Activated T-helper 1 cell treated with Interleukin-2 at 50 U/mL for 16 hours (primary cell): Measurements from ENCODE around the gene SGCD.
"Not testable (repeated sequence)": the region's sequence is repeated elsewhere in the genome, so short reads cannot be mapped to it uniquely, and the experiment has no call there.

Experiments
- DNase-seq: peaks from one replicate; pipeline ENCODE4 v3.0.0-alpha.2; 2020; ENCODE audit warnings: low read depth

The SGCD gene

GRCh38 chr5:156631005-156631404, 304.0 kb downstream of the SGCD start:
- no peak for DNase-seq

GRCh38 chr5:156634301-156634700, 307.3 kb downstream of the SGCD start:
- DNase-seq: no peak

- DNase-seq: no peak
Measured at GRCh38 chr5:156640691-156641241, 313.8 kb downstream of the SGCD start.

- no peak for DNase-seq
Measured at GRCh38 chr5:156641686-156642085, 314.7 kb downstream of the SGCD start.

GRCh38 chr5:156647034-156647451, 320.1 kb downstream of the SGCD start:
- DNase-seq: no peak

GRCh38 chr5:156654444-156654843, 327.5 kb downstream of the SGCD start:
- no peak for DNase-seq

GRCh38 chr5:156655732-156656131, 328.8 kb downstream of the SGCD start:
- DNase-seq: no peak

- not testable (repeated sequence) for DNase-seq
Measured at GRCh38 chr5:156664832-156665231, 337.9 kb downstream of the SGCD start.

GRCh38 chr5:156666686-156667085, 339.7 kb downstream of the SGCD start:
- DNase-seq: not testable (repeated sequence)

- no peak for DNase-seq
Measured at GRCh38 chr5:156667616-156668015, 340.7 kb downstream of the SGCD start.

GRCh38 chr5:156669416-156669815, 342.5 kb downstream of the SGCD start:
- DNase-seq: no peak

GRCh38 chr5:156670615-156671014, 343.7 kb downstream of the SGCD start:
- DNase-seq: no peak

GRCh38 chr5:156675395-156675794, 348.4 kb downstream of the SGCD start:
- no peak for DNase-seq

GRCh38 chr5:156677963-156678362, 351.0 kb downstream of the SGCD start:
- no peak for DNase-seq

- no peak for DNase-seq
Measured at GRCh38 chr5:156678484-156678883, 351.5 kb downstream of the SGCD start.

- no peak for DNase-seq
Measured at GRCh38 chr5:156680831-156681230, 353.9 kb downstream of the SGCD start.

GRCh38 chr5:156681265-156681664, 354.3 kb downstream of the SGCD start:
- no peak for DNase-seq

GRCh38 chr5:156682971-156683370, 356.0 kb downstream of the SGCD start:
- no peak for DNase-seq

- no peak for DNase-seq
Measured at GRCh38 chr5:156683509-156683908, 356.5 kb downstream of the SGCD start.

- DNase-seq: no peak
Measured at GRCh38 chr5:156684216-156684615, 357.3 kb downstream of the SGCD start.

GRCh38 chr5:156685481-156685880, 358.5 kb downstream of the SGCD start:
- DNase-seq: no peak

GRCh38 chr5:156686380-156686779, 359.4 kb downstream of the SGCD start:
- DNase-seq: no peak

- DNase-seq: no peak
Measured at GRCh38 chr5:156686796-156687195, 359.8 kb downstream of the SGCD start.

GRCh38 chr5:156687514-156687913, 360.6 kb downstream of the SGCD start:
- DNase-seq: no peak

GRCh38 chr5:156691572-156691971, 364.6 kb downstream of the SGCD start:
- no peak for DNase-seq
